Stimulated activated CD4-positive, alpha-beta T cell treated with anti-CD3 and anti-CD28 coated beads, Interleukin-15, amount 100 ng/mL, for 1 hour (primary cell): ENCODE data around the gene SIX1.

Experiments used
- DNase-seq, 2 donors: peaks; one replicate each; pipeline ENCODE4 v3.0.0-alpha.2; 2020; ENCODE audit warnings: low read depth in 1 of 2, low spot score in 1 of 2

SIX1 gene

GRCh38 chr14:60648934-60649874, at the start of gene SIX1:
SIX1 (minus strand) TSS chr14:60649477; CDS start chr14:60649189, 288 bp downstream.
- DNase-seq: no peak

GRCh38 chr14:60695327-60695726, 46.0 kb upstream of the SIX1 start:
- no peak for DNase-seq

- no peak for DNase-seq
Observed at GRCh38 chr14:60691383-60692113, 42.3 kb upstream of the SIX1 start.

- DNase-seq: no peak
Observed at GRCh38 chr14:60686865-60687264, 37.6 kb upstream of the SIX1 start.

DNA sequence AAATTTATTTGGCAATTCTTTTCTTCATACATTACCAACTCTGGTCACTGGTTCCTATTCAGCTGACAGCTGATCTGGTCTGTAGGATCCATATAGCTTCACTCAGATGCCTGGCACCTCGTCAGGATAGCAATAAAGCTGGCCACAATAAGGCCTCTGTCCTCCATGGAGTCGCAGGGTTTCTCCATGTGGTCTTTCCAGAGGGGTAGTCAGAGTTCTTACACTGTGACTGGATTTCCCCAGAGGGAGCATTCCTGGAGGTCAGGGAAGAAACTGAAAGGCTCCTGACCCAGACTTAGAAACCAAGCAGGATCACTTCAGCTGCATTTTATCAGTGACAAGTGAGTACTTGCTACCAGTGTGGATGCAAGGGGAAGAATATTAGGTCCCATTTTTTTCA, 34.9 kb upstream of the SIX1 start:
- DNase-seq: no peak

GRCh38 chr14:60681271-60681670, 32.0 kb upstream of the SIX1 start:
- DNase-seq: no peak

GRCh38 chr14:60680511-60680910, 31.2 kb upstream of the SIX1 start:
- no peak for DNase-seq

GRCh38 chr14:60679566-60680258, 30.4 kb upstream of the SIX1 start:
- no peak for DNase-seq

DNA sequence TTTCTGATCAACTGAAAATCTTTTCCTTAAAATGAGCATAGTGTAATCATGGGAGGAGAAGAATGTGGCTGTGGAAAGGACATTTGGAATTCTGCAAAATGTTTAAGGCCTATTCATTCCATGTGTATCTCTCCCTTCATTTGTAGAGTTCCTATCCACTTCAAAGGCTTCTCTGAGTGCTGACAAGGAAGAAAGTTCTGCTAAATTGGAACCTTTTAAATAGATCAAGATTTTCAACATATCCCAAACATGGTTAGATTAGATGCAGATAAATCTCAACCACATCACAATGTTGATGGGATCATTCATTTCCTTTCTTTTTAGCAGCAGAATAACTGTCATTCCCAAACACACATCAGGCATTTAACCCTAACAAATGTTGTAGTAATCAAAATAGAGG, 28.4 kb upstream of the SIX1 start:
- no peak for DNase-seq

DNA sequence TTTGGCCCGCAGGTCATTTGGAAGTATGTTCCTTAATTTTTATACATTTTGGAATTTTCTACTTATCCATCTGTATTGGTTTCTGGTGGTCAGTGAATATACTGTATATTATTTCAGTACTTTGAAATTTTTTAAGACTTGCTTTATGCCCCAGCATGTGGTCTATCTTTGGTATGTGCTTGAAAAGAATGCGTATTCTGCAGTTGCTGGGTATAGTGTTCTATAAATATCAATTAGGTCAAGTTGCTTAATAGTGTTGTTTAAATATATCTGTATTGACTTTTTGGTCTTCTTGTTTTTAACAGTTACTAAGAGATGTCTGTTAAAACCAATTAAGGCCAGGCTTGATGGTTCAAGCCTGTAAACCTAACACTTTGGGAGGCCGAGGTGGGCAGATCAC, 21.7 kb upstream of the SIX1 start:
- no peak for DNase-seq

DNA sequence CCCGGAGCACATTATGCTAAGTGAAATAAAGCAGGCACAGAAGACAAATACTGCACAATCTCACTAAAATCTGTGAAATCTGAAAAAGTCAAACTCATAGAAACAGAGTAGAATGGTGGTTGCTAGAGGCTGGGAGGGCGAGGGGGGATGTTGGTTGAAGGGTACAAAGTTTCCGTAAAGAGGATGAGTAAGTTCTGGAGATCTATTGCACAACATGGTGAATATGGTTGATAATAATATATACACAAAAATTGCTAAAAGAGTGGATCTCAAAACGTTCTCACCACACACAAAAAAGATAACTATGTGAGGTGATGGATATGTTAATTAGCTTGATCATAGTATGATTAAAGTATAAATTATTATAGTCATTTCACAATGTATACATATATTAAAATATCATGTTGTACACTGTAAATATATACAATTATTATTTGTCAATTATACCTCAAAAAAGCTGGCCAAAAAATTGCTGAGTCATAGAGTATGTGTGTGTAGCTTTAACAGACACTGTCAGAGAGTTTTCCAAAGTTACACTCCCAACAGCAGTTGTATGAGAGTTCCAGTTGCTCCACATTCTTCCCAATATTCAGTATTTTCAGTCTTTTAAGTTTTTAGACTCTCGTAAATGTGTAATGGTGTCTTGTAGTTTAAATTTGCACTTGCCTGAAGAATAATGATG, 19.3 kb upstream of the SIX1 start:
- DNase-seq: no peak

DNA sequence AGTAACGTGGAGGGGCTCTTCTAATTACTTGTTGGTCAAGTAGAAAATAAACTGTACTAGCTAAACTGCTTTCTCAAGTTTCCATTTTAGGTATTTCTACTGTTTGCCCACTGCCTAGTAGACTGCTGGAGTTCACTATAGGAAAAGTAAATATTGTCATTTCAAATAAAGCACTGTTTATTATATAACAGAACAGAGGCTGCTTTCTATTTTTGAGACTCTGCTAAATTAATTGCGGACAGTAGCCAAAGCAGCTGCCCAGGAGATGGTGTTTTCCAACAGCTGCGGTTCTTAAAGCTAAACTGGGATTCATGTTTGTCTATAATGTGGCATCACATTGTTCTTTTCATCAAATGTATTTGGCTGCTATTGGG, 15.9 kb upstream of the SIX1 start:
- DNase-seq: no peak

DNA sequence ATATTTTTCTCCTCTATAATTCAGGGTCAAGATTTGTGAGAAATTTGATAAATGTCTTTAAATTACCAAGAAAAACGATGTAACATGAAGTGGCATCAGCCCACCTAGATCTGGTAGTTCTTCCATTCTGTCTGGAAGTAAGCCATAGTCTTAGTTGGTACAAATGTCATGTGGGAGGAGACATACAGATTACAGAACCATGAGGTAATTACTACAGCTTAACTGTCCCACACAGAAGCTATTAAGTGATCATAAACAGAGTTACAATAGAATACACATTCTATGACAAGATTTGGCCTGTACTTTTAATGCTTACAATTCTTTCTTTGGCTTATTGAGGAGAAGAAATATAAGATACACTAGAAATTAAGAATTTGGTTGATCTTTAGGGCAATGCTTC, 13.7 kb upstream of the SIX1 start:
- no peak for DNase-seq

GRCh38 chr14:60661721-60662120, 12.4 kb upstream of the SIX1 start:
- DNase-seq: no peak

DNA sequence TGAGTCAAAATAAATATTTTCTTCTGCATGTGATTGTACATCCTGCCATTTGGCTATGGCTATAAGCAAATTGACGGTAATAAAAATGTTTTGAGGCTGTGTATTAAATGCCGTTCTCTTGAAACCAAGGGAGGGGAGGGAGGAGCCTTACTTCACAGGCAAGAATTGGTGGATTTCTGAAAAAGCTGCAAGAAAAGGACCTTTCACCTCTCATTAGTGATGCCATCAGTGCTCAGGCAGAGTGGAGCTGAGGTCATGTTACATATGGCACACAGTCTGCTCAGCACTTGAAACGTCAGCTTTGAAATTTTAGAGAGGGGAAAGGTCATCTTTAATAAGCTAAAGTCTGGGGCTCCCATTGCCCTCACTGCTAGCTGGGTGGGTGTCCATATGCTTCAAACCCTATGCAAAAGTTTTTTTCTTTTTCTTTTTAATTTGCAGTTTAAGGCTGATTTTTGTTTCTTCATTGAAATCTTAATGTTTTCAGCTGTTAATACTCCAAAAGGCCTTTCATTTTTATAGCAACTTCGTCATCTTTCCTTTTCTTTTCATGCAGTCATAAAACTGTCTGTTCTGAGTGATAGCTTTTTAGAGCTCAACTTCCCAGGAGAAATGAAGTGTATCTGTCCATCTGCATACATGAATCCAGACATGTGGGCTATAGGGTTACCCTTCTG, 9.8 kb upstream of the SIX1 start:
- DNase-seq: no peak

- DNase-seq: no peak
Observed at GRCh38 chr14:60658211-60658690, 9.0 kb upstream of the SIX1 start.

- DNase-seq: no peak
Observed at GRCh38 chr14:60657456-60658210, 8.4 kb upstream of the SIX1 start.

GRCh38 chr14:60656686-60657455, 7.6 kb upstream of the SIX1 start:
- DNase-seq: no peak
